Small intestine (tissue), 7 donors: ENCODE data around the gene COPS2. TPM values are rescaled to one million over a fixed set of nuclear protein-coding genes. Genes with fewer than 3 reads are reported as not detected.

Source experiments
- DNase-seq, 2 donors: peaks; one replicate each; pipeline versions ENCODE4 v3.0.0 to v3.0.0-alpha.2; 2013
- FAIRE-seq: peaks from 2 replicates; lab custom pipeline; 2012; peaks lifted over from hg19 to GRCh38; lab: Jason Lieb, UNC
- H3K27ac ChIP-seq, 3 donors: one replicate each; pipeline ENCODE4 v1.5.1; 2013; ENCODE audit warnings: low read length in 2 of 3, mild to moderate bottlenecking in 2 of 3, control low read depth in 1 of 3, inconsistent platforms in 1 of 3, low read depth in 1 of 3, moderate library complexity in 1 of 3
- H3K27me3 ChIP-seq, 3 donors: one replicate each; pipeline ENCODE4 v1.6.1; 2013; ENCODE audit warnings: low read length in 3 of 3, inconsistent platforms in 1 of 3; ENCODE audit not compliant: control insufficient read depth in 3 of 3, insufficient read depth in 3 of 3
- H3K36me3 ChIP-seq, 3 donors: one replicate each; pipeline ENCODE4 v1.6.1; 2013; ENCODE audit warnings: low read length in 3 of 3, inconsistent platforms in 1 of 3, low read depth in 1 of 3, mild to moderate bottlenecking in 1 of 3, moderate library complexity in 1 of 3; ENCODE audit not compliant: control insufficient read depth in 3 of 3, insufficient read depth in 2 of 3
- H3K4me1 ChIP-seq, 3 donors: one replicate each; pipeline ENCODE4 v1.6.1; 2013; ENCODE audit warnings: low read length in 2 of 3, inconsistent platforms in 1 of 3, low read depth in 1 of 3, mild to moderate bottlenecking in 1 of 3, moderate library complexity in 1 of 3; ENCODE audit not compliant: control insufficient read depth in 3 of 3, insufficient read depth in 2 of 3
- H3K4me3 ChIP-seq, 3 donors: one replicate each; pipeline ENCODE4 v1.5.1; 2013; ENCODE audit warnings: low read length in 3 of 3, control low read depth in 1 of 3, inconsistent platforms in 1 of 3, low read depth in 1 of 3, mild to moderate bottlenecking in 1 of 3, moderate library complexity in 1 of 3
- H3K9me3 ChIP-seq, 2 donors: one replicate each; pipeline ENCODE4 v1.6.1; 2013; ENCODE audit warnings: low read depth in 1 of 2, low read length in 1 of 2; ENCODE audit not compliant: control insufficient read depth in 2 of 2, insufficient read depth in 1 of 2
- WGBS, 3 donors: extraction: QIAGEN DNeasy Blood & Tissue Kit; methylation state at CpG; one replicate each; pipeline ENCODE4 v1.1.7; 2013; 5-methylcytosine and 5-hydroxymethylcytosine counted together
- polyA plus RNA-seq, 4 donors: library from polyadenylated mRNA; stranded (reverse) in 3 of 4; unstranded in 1 of 4; fragments of 200-250 nt in 3 of 4; fragments of 120-200 nt in 1 of 4; gene quantifications; one replicate each; pipeline versions ENCODE4 v1.2.1 to v1.2.3, GENCODE V29; 2013
- donor health status: healthy with polysubstance abuse.
- donor health status: control.
- donor health status: control.
- donor health status: Bipolar disorder and iron deficiency.
- donor health status: healthy.

The COPS2 gene
- polyA plus RNA-seq, 4 donors: 48.2 to 100 (median 50.2) TPM

DNA sequence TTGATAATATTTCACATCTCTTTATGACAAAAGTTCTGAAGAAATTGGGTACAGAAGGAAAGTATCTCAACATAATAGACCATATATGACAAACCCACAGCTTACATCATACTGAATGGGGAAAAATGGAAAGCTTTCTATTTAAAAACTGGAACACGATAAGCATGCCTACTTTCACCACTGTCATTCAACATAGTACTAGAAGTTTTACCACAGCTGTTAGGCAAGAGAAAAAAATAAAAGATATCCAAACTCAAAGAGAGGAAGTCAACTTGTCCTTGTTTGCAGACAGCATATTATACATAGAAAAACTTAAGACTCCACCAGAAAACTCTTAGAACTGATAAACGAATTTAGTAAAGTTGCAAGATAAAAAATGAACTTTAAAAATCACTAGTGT lies 40.3 kb downstream of the COPS2 start:
- H3K27ac ChIP-seq: no peak overlapping the region
- H3K36me3 ChIP-seq: peaks cover 0 to 15% (median under 1%) of the 10 kb centered on the region in 3 donors
- no peaks in the 10 kb centered on the region for H3K27me3 ChIP-seq
- FAIRE-seq (no peak), DNase-seq (no peak)
- H3K4me3 ChIP-seq: no peak overlapping the region
- no peaks in the 10 kb centered on the region for H3K9me3 ChIP-seq
- no peaks in the 10 kb centered on the region for H3K4me1 ChIP-seq
- WGBS, 3 donors: 90 to 96% (median 95%) methylated on average over 2 of the region's 2 CpGs

DNA sequence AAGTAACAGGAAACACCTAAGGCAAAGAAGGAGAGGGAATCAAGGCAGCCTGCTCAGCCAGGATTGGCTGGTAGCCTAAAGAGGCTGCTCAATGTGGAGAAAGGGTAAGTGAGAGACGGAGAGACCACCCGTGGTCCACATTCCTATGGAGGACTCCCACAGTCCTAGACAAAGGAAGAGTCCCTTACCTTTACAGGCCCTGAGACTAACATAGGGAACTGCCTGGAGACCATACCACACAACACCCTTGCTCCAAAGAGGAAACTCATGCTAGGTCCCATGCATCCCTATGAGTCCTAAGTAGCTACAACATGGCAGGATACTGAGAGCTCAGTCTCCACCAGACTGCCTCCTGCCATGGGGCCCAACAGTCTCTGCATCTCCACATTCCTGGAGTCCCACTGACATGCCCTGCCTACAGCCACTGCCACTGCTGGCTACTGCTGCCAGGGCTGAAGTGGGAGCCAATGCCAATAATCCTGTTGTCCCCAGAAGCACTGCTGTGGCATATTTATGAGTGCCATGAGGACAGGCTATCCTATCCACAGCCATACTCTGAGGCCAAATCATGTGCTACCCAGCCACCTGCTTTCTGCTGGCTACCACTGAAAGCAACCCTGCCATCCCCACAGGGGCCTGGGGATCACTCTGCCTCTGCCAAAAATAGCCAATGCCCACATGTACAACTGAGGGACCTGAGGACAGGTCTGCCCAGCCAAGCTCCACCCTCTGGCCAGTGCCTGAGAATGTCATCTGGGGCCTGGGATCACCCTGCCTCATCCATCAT lies 45.0 kb downstream of the COPS2 start:
- H3K9me3 ChIP-seq: no peaks in the 10 kb centered on the region
- no peak overlapping the region for H3K27ac ChIP-seq
- DNase-seq (no peak), FAIRE-seq (no peak)
- peaks cover 0 to 10% (median 6%) of the 10 kb centered on the region in 3 donors for H3K36me3 ChIP-seq
- 96% methylated on average over 2 of the region's 2 CpGs for WGBS, 3 donors
- no peak overlapping the region for H3K4me3 ChIP-seq
- H3K4me1 ChIP-seq: no peaks in the 10 kb centered on the region
- no peaks in the 10 kb centered on the region for H3K27me3 ChIP-seq

DNA sequence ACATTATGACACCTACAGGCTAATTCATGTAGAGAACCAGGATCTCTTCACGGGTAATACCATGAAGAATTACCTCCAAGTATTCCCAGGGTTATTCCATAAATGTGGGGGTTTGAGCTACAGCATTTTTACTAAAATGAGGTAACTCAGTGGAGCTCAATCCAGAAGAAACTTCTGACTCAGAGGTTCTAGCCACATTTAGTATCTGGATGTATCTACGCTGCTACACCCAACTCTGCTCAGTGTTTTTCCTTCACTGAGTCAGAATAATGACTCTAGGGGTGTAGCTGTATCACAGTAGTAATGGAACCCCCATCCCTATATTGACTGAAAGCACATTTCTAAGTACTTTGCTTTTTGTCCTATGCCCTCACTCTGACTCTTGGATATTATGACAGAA lies 52.4 kb downstream of the COPS2 start:
- H3K27ac ChIP-seq: no peak overlapping the region
- WGBS, 3 donors: 74 to 91% (median 78%) methylated on average over 2 of the region's 2 CpGs
- H3K27me3 ChIP-seq: no peaks in the 10 kb centered on the region
- H3K4me1 ChIP-seq: no peaks in the 10 kb centered on the region
- FAIRE-seq (no peak), DNase-seq (no peak)
- no peaks in the 10 kb centered on the region for H3K9me3 ChIP-seq
- no peak overlapping the region for H3K4me3 ChIP-seq
- peaks cover 0 to 10% (median 0%) of the 10 kb centered on the region in 3 donors for H3K36me3 ChIP-seq

DNA sequence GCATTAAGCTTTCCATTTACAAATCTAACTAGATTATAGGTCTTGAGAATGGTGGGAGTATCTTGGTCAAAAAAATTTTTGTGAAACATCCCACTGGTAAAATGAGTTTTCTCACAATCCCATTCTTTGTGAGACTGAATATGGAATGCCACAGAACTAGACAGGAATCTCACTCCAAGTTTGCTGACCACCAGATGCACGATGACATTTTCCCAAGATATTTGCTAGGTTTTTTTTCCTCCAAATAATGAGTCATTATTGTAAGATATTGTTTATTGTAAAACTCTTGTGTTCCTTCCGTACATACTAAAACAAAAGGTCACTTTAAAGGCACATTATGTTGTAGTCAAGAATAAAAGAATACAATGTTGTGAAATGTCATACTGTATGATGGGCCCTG lies 53.9 kb downstream of the COPS2 start:
- H3K9me3 ChIP-seq: no peaks in the 10 kb centered on the region
- no peak overlapping the region for H3K4me3 ChIP-seq
- 86 to 92% (median 87%) methylated on average over 2 of the region's 2 CpGs for WGBS, 3 donors
- no peak for FAIRE-seq
- H3K36me3 ChIP-seq: peaks cover 0 to 10% (median 0%) of the 10 kb centered on the region in 3 donors
- no peak overlapping the region for H3K27ac ChIP-seq
- no peak for DNase-seq
- no peaks in the 10 kb centered on the region for H3K4me1 ChIP-seq
- H3K27me3 ChIP-seq: no peaks in the 10 kb centered on the region

DNA sequence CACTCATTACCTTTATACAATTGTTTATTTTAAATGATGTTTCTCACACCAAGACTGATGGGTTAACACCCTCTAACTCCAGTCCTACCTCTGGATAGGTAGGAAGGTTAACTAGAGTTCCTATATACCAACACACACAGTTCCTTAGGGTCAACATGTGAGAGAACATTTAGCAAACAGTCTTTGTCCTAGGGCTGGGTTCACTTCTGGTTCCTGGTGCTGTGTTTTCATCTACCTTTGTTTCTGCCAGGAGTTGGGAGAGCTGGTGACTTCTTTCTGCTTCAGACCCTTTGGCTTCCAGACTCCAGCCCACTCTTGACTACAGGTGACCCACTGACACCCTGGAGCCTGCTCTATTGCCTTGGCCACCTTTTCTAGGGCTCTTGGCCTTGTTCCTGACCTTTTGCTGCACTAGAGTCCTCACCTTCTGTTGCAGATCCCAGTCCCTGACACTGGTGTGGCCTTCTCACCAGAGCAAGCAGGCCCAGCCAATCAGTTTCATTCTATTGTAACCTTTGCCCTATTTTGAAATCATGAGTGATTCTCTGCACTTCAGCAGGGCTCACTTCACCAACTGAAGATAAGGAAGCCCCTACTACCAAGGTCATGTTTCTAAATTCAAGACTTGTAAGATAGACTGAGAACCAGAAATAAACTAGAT lies 59.2 kb downstream of the COPS2 start:
- H3K27me3 ChIP-seq: no peaks in the 10 kb centered on the region

DNA sequence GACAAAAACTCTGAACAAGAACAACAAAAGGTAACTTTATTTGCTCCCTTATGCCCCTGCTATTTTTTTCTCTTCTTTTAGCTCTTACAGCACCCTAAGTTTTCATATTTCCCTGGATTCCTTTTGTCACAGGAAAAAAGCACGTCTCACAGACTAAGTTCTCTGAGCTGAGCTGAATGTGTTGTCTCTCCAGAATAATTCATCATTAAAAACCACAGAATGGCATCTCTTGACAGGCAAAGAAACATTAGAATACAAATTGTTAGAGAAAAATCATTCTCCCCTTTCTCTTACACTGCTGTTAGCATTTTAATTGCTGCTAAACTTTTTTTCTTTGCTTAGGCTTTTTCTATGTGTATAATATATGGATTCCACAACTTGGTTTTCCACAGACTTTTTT lies 60.5 kb downstream of the COPS2 start:
- Histone ChIP-seq H3K9me3 (no peaks in the 10 kb centered on the region), H3K36me3 (no peaks in the 10 kb centered on the region), H3K27ac (no peak overlapping the region), H3K4me3 (no peak overlapping the region), H3K4me1 (peaks cover 0 to 4% (median 0%) of the 10 kb centered on the region in 3 donors), H3K27me3 (no peaks in the 10 kb centered on the region)
- FAIRE-seq (no peak), DNase-seq (no peak)
- 77 to 89% (median 84%) methylated on average over 1 of the region's 1 CpG for WGBS, 3 donors

More for the DNA sequence above, 59.2 kb downstream of the COPS2 start:
- DNase-seq (peak; percentile 70 to 79), FAIRE-seq (no peak)
- no peak overlapping the region for H3K4me3 ChIP-seq
- H3K4me1 ChIP-seq: peaks cover 0 to 4% (median 0%) of the 10 kb centered on the region in 3 donors
- peaks cover 0 to 2% (median 0%) of the 10 kb centered on the region in 3 donors for H3K36me3 ChIP-seq
- H3K9me3 ChIP-seq: no peaks in the 10 kb centered on the region
- H3K27ac ChIP-seq: peak overlapping the region in 1 of 3 donors; percentile 58

DNA sequence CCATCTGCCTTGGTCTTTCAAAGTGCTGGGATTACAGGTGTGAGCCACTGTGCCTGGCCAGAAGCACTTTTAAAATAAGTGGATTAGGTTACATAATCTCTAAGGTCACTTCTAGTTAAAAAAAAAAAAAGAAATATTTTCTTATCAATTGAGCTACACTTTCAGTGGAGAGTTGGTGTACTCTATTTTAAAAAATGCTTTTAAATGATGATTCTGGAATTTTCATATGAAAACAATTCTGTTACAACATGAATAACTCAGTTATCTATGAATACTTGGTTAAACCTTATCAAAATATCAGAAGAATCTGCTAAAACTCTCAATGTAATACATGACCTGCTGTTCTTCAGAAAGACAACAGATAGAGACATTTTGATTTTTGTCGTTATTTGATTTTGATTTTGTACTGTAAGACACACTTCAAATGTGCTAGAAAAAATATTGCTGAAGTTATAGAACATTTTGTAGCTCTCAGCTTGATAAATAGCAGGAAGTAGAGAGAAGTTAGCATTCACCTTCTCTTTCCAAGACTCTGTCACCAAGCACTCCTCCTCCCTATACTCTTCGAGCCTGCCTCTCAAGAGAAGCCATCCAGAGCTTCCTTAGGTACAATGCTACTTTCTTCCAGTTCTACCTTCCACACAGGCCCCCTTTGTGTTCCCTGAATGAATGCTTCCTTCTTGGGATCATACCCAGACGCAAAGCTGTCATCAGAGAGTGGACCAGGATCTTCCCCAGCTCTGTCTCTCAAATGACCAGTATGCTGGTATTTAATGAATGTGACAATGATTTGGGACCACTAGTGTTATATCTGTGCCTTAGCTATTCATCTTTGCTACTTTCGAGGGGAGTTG lies 61.9 kb downstream of the COPS2 start:
- DNase-seq: no peak
- no peak for FAIRE-seq

DNA sequence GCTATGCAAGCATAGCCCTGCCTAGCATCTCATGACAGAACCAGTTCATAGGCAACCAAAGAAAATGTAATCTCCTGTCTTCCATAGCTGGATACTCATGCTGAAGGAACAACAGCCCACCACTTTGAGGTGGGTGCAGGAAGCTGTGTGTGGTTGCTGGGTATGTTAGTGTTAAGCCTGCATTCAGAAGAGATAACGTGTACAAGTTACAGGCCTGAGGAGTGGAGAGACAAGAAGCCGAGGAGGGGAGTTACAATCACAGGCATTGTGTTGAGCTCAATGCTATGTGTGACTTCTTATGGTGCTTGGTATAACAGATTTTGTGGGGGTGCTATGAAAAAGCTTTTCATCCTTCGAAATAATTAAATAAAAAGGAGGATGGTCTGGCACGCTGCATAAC lies 66.4 kb downstream of the COPS2 start:
- no peaks in the 10 kb centered on the region for H3K36me3 ChIP-seq
- 86 to 92% (median 90%) methylated on average over 4 of the region's 4 CpGs for WGBS, 3 donors
- H3K9me3 ChIP-seq: no peaks in the 10 kb centered on the region
- H3K4me1 ChIP-seq: no peaks in the 10 kb centered on the region
- no peak overlapping the region for H3K4me3 ChIP-seq
- DNase-seq: no peak
- H3K27ac ChIP-seq: no peak overlapping the region
- no peaks in the 10 kb centered on the region for H3K27me3 ChIP-seq
- FAIRE-seq: no peak

More for the DNA sequence above, 61.9 kb downstream of the COPS2 start:
- Histone ChIP-seq H3K27ac (no peak overlapping the region), H3K27me3 (no peaks in the 10 kb centered on the region), H3K4me3 (no peak overlapping the region), H3K9me3 (no peaks in the 10 kb centered on the region), H3K4me1 (peaks cover 0 to 4% (median 0%) of the 10 kb centered on the region in 3 donors), H3K36me3 (no peaks in the 10 kb centered on the region)
- WGBS, 3 donors: 90 to 97% (median 91%) methylated on average over 4 of the region's 4 CpGs
